GM23248 (cell line): Measurements from ENCODE around the gene PLCH2. TPM values are rescaled to one million over a fixed set of nuclear protein-coding genes. Genes with fewer than 3 reads are reported as not detected.

ENCODE experiments used
- DNase-seq: peaks from one replicate; pipeline ENCODE4 v3.0.0-alpha.2; 2015
- H2AFZ ChIP-seq: fragments of 200-600 bp; sonication (generic); 2 replicates; pipeline ENCODE4 v1.6.1; 2016; ENCODE audit warnings: antibody characterized with exemption
- H3F3A ChIP-seq: fragments of 200-600 bp; sonication (generic); 2 replicates; pipeline ENCODE4 v1.6.1; 2016; ENCODE audit warnings: mild to moderate bottlenecking, antibody characterized with exemption, mixed run types; ENCODE audit not compliant: insufficient read depth
- H3K27ac ChIP-seq: fragments of 200-600 bp; sonication (generic); 2 replicates; pipeline ENCODE4 v1.5.1; 2016; ENCODE audit warnings: mild to moderate bottlenecking
- H3K27me3 ChIP-seq: fragments of 200-600 bp; sonication (generic); replicated peaks from 2 replicates; pipeline ENCODE4 v1.6.1; 2016; ENCODE audit warnings: mild to moderate bottlenecking; ENCODE audit not compliant: insufficient read depth
- H3K36me3 ChIP-seq: fragments of 200-600 bp; sonication (generic); 2 replicates; pipeline ENCODE4 v1.6.1; 2016; ENCODE audit warnings: low read depth, mild to moderate bottlenecking
- H3K4me1 ChIP-seq: fragments of 200-600 bp; sonication (generic); 2 replicates; pipeline ENCODE4 v1.6.1; 2016; ENCODE audit warnings: mild to moderate bottlenecking; ENCODE audit not compliant: insufficient read depth
- H3K4me2 ChIP-seq: fragments of 200-600 bp; sonication (generic); one replicate; pipeline ENCODE4 v1.6.1; 2016; ENCODE audit warnings: mild to moderate bottlenecking; ENCODE audit not compliant: unreplicated experiment
- H3K4me3 ChIP-seq: fragments of 200-600 bp; sonication (generic); 2 replicates; pipeline ENCODE4 v1.5.1; 2016; ENCODE audit warnings: mild to moderate bottlenecking
- H3K79me2 ChIP-seq: fragments of 200-600 bp; sonication (generic); 2 replicates; pipeline ENCODE4 v1.6.1; 2016; ENCODE audit warnings: mild to moderate bottlenecking; ENCODE audit not compliant: insufficient read depth
- H3K9ac ChIP-seq: fragments of 200-600 bp; sonication (generic); 2 replicates; pipeline ENCODE4 v1.6.1; 2016; ENCODE audit warnings: mild to moderate bottlenecking
- H3K9me2 ChIP-seq: fragments of 200-600 bp; sonication (generic); 2 replicates; pipeline ENCODE4 v1.6.1; 2016; ENCODE audit warnings: mixed run types, mild to moderate bottlenecking, moderate library complexity; ENCODE audit not compliant: insufficient read depth
- H3K9me3 ChIP-seq: fragments of 200-600 bp; sonication (generic); one replicate; pipeline ENCODE4 v1.6.1; 2017; ENCODE audit warnings: low read depth
- H4K20me1 ChIP-seq: fragments of 200-600 bp; sonication (generic); 2 replicates; pipeline ENCODE4 v1.6.0; 2016; ENCODE audit not compliant: insufficient read depth
- EZH2 ChIP-seq: fragments of 200-600 bp; sonication (generic); IDR thresholded peaks from 2 replicates; pipeline ENCODE4 v1.6.1; 2018; ENCODE audit warnings: antibody characterized with exemption, mild to moderate bottlenecking; ENCODE audit not compliant: insufficient read depth, poor library complexity, severe bottlenecking
- EZH2phosphoT487 ChIP-seq: fragments of 200-600 bp; sonication (generic); IDR thresholded peaks from 2 replicates; pipeline ENCODE4 v1.6.1; 2018; ENCODE audit warnings: antibody characterized with exemption, moderate library complexity, mild to moderate bottlenecking, low read depth; ENCODE audit not compliant: insufficient read depth
- WGBS, 2 experiments: methylation state at CpG; one replicate each; pipeline ENCODE4 v1.1.6; 2015 to 2017; ENCODE audit warnings: low lambda C conversion rate in 2 of 2, low coverage in 1 of 2; ENCODE audit errors: missing lambda C conversion rate in 2 of 2; 5-methylcytosine and 5-hydroxymethylcytosine counted together
- in situ Hi-C: fragments of 300-500 bp; cut with MboI; formaldehyde crosslinking; loops from 2 replicates; pipeline ENCODE4 v1.15.0; 2020
- polyA plus RNA-seq: library from polyadenylated mRNA; unstranded; fragments of >200 nt; fragmentation: Nextera tagmentation; extraction: Ambion mirVana; gene quantifications from 2 replicates; pipeline ENCODE4 v1.2.1, GENCODE V29; 2016
- total RNA-seq: library from RNA; depleted of rRNA; stranded (reverse); fragments of >200 nt; shearing (Covaris generic); gene quantifications from 2 replicates; pipeline ENCODE4 v1.2.3, GENCODE V29; 2014

Gene PLCH2
- total and polyA plus RNA-seq, 2 experiments from 2014 or later = not detected

DNA sequence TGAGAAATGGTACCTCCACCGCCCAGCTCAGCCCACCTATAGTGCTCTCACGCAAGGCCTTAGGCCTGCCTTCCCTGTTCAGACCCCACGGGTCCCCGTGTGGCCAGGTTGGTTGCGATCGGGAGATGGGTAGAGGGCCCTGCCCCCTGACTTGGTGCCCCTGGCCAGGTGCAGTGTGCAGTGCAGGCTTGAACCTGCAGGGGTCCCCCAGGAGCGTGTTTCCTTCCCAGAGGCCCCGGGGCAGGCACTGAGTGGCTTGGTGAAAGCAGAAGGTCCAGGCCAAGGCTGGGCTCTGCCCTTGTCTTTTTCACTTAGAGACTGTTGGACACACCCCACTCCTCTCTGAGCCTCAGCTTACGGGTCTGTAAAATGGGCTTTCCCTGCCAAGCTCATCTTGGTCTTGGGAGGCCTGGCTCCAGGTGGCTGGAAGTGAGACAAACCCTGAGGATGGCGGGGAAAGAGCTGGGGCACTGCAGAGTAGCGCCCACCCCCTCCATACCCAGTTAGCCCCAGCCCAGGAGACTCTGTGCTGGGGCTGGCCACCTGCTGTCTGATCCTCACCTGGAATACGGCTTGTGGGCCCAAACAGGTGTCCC, 63.3 kb downstream of the PLCH2 start:
- no peaks in the 10 kb centered on the region for H3K27me3 ChIP-seq
- no peaks in the 10 kb centered on the region for H3K9me2 ChIP-seq
- H3K9ac ChIP-seq = no peak overlapping the region
- no peak overlapping the region for H2AFZ ChIP-seq
- in situ Hi-C loops = no loop called here
- H3K4me1 ChIP-seq = peaks cover 8% of the 10 kb centered on the region
- H3K4me2 ChIP-seq = no peak overlapping the region
- no peaks in the 10 kb centered on the region for H3F3A ChIP-seq
- no peak for TF ChIP-seq EZH2
- no peak for TF ChIP-seq EZH2phosphoT487
- H3K27ac ChIP-seq = no peak overlapping the region
- peak; percentile 30 for DNase-seq
- H3K36me3 ChIP-seq = no peaks in the 10 kb centered on the region
- H3K9me3 ChIP-seq = no peaks in the 10 kb centered on the region
- no peak overlapping the region for H3K4me3 ChIP-seq
- H4K20me1 ChIP-seq = no peaks in the 10 kb centered on the region
- no peaks in the 10 kb centered on the region for H3K79me2 ChIP-seq
- WGBS, 2 experiments = 67 to 71% methylated on average over 9 to 12 of the region's 12 CpGs

DNA sequence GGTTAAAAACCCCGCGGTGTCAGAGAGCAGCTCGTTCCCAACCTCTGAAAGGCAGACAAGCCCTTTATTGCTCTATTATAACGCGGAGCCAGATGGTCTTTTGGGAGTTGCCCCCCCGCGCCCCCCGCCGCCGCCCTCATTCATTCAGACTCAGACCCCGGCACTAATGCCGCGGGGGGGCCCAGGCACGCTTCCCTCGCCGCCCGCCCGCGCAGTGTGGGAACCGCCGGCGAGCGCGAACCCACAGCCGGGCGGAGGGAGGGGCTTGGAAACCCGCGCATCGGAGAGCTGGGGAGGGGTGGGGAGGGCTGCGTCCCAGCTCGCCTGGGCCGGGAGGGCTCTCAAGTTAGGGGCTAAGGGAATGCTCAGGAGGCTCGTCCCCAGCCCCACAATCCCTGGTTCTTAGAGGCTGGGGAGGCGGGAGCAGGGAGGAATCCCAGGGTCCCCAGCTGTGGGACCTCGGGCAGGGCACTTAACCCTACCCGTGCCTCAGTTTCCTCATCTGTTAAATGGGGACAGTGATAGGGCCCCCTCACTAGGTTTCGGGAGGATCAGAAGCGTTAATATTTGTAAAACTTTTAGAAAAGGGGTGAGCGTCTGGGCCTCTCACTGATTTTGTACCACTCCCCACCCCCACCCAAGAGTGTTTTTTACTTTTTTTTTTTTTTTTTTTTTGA, 64.9 kb downstream of the PLCH2 start:
- Histone ChIP-seq H3K4me1 (no peaks in the 10 kb centered on the region), H3K27me3 (no peaks in the 10 kb centered on the region), H3K9me3 (no peaks in the 10 kb centered on the region), H2AFZ (no peak overlapping the region), H3K36me3 (no peaks in the 10 kb centered on the region), H3K9ac (no peak overlapping the region), H3K27ac (no peak overlapping the region), H3F3A (no peaks in the 10 kb centered on the region), H4K20me1 (no peaks in the 10 kb centered on the region), H3K4me3 (no peak overlapping the region), H3K4me2 (no peak overlapping the region), H3K9me2 (no peaks in the 10 kb centered on the region), H3K79me2 (no peaks in the 10 kb centered on the region)
- in situ Hi-C loops = loop anchor here (10.0 kb wide), 1 partner anchor 126 kb away; the partner anchor contains the start of gene PEX10
- no peak for DNase-seq
- WGBS, 2 experiments = 10 to 22% methylated on average over 14 to 38 of the region's 39 CpGs
- no peak for TF ChIP-seq EZH2phosphoT487
- no peak for TF ChIP-seq EZH2

DNA sequence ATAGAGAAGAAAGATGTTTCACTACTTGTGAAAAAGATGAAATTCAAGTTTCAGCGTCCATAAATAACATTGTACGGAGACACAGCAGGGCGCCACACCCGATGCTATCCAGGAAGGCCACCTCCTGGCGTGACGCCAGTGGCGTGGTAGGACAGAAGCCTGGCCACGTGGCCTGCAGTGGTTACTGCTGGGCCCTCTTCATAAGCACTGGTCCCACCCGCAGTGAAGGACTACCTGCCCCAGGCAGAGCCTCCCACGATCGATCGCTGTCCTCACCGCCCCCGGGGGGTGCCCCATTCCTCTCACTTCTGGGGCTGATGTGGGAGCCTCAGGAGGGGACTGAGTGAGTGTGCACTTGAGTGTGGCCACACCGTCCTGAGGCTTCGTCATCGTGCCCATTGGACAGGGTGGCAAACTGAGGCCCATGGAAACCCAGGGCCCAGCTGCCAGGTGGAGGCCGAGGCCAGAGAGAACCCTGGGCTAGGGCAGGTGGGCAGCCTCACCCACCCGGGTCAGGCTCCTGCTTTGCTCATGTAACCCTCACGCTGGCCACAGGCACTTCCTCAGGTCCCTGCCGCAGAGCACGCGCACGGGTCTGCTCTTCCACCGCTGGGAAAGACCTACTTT, 65.6 kb downstream of the PLCH2 start:
- no peaks in the 10 kb centered on the region for H3K4me1 ChIP-seq
- no peak overlapping the region for H2AFZ ChIP-seq
- H3K79me2 ChIP-seq = no peaks in the 10 kb centered on the region
- H3K9me2 ChIP-seq = no peaks in the 10 kb centered on the region
- no peak overlapping the region for H3K27ac ChIP-seq
- no peaks in the 10 kb centered on the region for H3K36me3 ChIP-seq
- WGBS, 2 experiments = 75 to 77% methylated on average over 25 of the region's 25 CpGs
- no peaks in the 10 kb centered on the region for H3K27me3 ChIP-seq
- in situ Hi-C loops = loop anchor here (10.0 kb wide), 1 partner anchor 127 kb away; the partner anchor contains the start of gene PEX10
- H3K4me3 ChIP-seq = no peak overlapping the region
- no peak for TF ChIP-seq EZH2phosphoT487
- TF ChIP-seq EZH2 = no peak
- DNase-seq = no peak
- H3F3A ChIP-seq = no peaks in the 10 kb centered on the region
- H3K9ac ChIP-seq = no peak overlapping the region
- H3K4me2 ChIP-seq = no peak overlapping the region
- H3K9me3 ChIP-seq = no peaks in the 10 kb centered on the region
- H4K20me1 ChIP-seq = no peaks in the 10 kb centered on the region

DNA sequence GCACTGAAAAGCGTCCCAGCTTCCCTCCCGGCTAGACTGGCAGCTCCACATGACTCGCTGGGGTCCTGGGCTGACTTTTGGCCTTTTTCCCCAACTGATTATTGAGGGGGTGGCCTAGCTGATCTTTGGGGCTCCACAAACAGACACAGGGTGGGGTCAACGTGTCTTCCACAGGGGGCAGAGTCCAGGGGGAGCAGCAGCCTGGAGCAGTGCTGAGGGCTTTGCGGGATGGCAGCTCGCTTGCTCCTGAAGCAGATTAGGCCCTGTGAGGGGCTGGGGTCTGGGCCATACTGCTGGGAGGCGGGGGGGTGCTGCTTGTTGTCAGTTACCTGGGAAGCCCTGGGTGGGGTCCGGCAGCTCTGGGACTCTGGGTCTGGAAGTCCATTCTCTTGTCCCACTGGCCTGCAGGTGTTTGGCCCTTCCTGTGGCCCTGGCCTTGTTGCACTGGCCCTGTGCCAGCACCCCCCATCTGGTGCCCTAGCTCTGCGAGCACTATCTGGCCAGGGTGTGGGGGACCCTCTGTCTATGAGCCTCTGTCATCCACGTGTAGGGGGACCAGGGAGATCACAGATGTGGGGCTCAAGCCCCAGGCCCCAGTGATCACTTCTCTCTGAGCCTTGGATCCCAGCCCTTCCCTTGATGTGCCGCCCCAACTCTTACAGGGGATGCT, 66.3 kb downstream of the PLCH2 start:
- Histone ChIP-seq H3K9ac (no peak overlapping the region), H3K27me3 (no peaks in the 10 kb centered on the region), H3F3A (no peaks in the 10 kb centered on the region), H4K20me1 (no peaks in the 10 kb centered on the region), H3K27ac (no peak overlapping the region), H2AFZ (no peak overlapping the region), H3K79me2 (no peaks in the 10 kb centered on the region), H3K4me2 (no peak overlapping the region), H3K9me3 (no peaks in the 10 kb centered on the region), H3K4me3 (no peak overlapping the region), H3K36me3 (no peaks in the 10 kb centered on the region), H3K4me1 (no peaks in the 10 kb centered on the region), H3K9me2 (no peaks in the 10 kb centered on the region)
- TF ChIP-seq EZH2 (no peak), EZH2phosphoT487 (no peak)
- in situ Hi-C loops = loop anchor here (10.0 kb wide), 1 partner anchor 128 kb away; the partner anchor contains the start of gene PEX10
- DNase-seq = no peak
- WGBS, 2 experiments = 70 to 80% methylated on average over 10 to 11 of the region's 11 CpGs
